Lower leg skin (tissue), 3 donors: ENCODE data around the gene QPRT.
"Not testable (repeated sequence)": the region's sequence is repeated elsewhere in the genome, so short reads cannot be mapped to it uniquely, and the experiment has no call there.

Experiments
- POLR2A ChIP-seq, 2 donors: fragments of 450-650 bp; IDR thresholded peaks; one replicate each; pipeline ENCODE4 v1.6.1; 2016 to 2017; ENCODE audit warnings: antibody characterized with exemption in 2 of 2, mild to moderate bottlenecking in 1 of 2, moderate library complexity in 1 of 2
- TF ChIP-seq, protein P1 (sequence below), 3 donors: fragments of 450-650 bp; IDR thresholded peaks; one replicate each; pipeline ENCODE4 v1.5.1; 2016; ENCODE audit warnings: antibody characterized with exemption in 3 of 3, mild to moderate bottlenecking in 3 of 3, moderate library complexity in 2 of 3

GRCh38 chr16:29636368-29636767 is 42.6 kb upstream of the QPRT start:
- TF ChIP-seq, protein P1, sequence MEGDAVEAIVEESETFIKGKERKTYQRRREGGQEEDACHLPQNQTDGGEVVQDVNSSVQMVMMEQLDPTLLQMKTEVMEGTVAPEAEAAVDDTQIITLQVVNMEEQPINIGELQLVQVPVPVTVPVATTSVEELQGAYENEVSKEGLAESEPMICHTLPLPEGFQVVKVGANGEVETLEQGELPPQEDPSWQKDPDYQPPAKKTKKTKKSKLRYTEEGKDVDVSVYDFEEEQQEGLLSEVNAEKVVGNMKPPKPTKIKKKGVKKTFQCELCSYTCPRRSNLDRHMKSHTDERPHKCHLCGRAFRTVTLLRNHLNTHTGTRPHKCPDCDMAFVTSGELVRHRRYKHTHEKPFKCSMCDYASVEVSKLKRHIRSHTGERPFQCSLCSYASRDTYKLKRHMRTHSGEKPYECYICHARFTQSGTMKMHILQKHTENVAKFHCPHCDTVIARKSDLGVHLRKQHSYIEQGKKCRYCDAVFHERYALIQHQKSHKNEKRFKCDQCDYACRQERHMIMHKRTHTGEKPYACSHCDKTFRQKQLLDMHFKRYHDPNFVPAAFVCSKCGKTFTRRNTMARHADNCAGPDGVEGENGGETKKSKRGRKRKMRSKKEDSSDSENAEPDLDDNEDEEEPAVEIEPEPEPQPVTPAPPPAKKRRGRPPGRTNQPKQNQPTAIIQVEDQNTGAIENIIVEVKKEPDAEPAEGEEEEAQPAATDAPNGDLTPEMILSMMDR (IDR thresholded peaks at IDR 0.05): not testable (repeated sequence)
- TF ChIP-seq POLR2A (IDR thresholded peaks at IDR 0.05): not testable (repeated sequence)
